Measurements from ENCODE around the gene CDS1. TPM values are rescaled to one million over a fixed set of nuclear protein-coding genes. Genes with fewer than 3 reads are reported as not detected.

CDS1 gene
- total RNA-seq, 1 donor from 2014 or later = 0.16 TPM

DNA sequence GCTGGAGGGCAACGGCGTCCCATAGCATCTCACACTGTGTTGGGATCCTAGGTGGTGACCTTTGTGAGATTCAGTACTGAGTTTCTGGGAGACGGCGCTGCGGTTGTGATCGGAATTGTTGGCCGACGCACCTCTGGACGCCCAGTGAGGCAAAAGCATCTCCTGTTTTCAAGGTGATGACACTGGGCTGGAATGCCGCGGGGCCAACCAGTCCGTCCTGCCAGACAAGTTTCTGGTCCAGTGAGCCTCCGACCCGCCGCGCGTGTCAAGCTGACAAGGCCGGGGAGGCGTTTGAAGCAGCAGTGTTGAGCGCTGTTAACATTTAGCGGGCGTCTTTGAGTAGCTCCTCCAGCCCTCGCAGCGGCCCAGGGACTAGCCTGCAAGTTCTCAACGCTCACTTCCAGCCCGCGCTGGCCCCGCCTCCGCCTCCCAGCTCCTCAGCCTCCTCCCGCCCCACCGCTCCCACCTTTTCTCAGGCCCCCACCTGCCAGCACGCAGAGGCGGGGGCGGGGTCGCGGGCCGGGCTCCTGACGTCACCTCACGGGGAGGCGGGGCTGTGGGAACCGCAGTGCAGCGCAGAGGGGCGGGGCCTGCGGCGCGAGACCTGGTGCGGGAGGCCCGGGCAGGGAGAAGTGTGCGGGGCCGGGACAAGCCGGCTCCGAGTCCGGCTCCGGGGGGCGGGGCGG lies 482 bp upstream of the CDS1 start:
- ATAC-seq (ENCODE audit: low read depth) (peak; percentile 86), DNase-seq (peak; percentile 82)
- CTCF ChIA-PET = no interaction called here
- intact Hi-C loops (cut with micrococcal nuclease) = loop anchor here (5.0 kb wide), 1 partner anchor 80 kb away; no protein-coding TSS in a partner anchor
- Mint-ChIP-seq H3K36me3 (ENCODE audit: low read depth) (no peaks in the 10 kb centered on the region), H3K27me3 (peaks cover 55% of the 10 kb centered on the region), H3K4me1 (peaks cover 13% of the 10 kb centered on the region), H3K4me3 (peak overlapping the region; percentile 78), H3K9me3 (peaks cover 4% of the 10 kb centered on the region), H3K27ac (no peak overlapping the region)
- POLR2A ChIA-PET = no interaction called here
- TF ChIP-seq CTCF (IDR thresholded peaks at IDR 0.05) = no peak

DNA sequence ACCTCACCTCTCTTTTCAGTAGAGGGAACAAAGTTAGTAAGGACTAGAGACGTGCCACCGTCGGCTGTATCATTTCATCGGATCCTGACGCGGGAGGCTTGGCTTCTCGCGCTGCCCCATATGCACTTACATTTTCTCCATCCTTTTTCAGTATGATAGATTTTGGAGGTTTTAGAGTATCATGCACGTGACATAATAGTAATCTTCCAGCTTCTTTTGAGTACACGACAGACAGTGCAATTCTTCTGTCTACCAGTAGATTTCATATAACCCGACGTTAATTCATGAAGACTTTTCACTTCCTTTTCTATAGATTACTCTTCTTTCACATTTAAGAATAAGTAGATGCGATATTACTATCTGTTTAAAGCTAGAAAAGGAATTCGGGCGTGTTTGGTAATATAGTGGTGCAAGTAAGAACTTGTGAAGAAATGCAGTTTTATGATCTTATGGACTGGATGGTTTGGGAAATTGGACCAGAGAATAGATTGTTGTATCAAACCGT lies 1.0 kb downstream of the CDS1 start:
- Mint-ChIP-seq H3K36me3 (ENCODE audit: low read depth) (no peaks in the 10 kb centered on the region), H3K27me3 (peaks cover 55% of the 10 kb centered on the region), H3K9me3 (peaks cover 11% of the 10 kb centered on the region), H3K4me3 (peak overlapping the region; percentile 76), H3K27ac (no peak overlapping the region), H3K4me1 (peaks cover 13% of the 10 kb centered on the region)
- intact Hi-C loops (cut with micrococcal nuclease) = loop anchor here (5.0 kb wide), 1 partner anchor 82 kb away; no protein-coding TSS in a partner anchor
- ATAC-seq (ENCODE audit: low read depth) (no peak), DNase-seq (no peak)
- TF ChIP-seq CTCF (IDR thresholded peaks at IDR 0.05) = no peak
- POLR2A ChIA-PET = no interaction called here
- CTCF ChIA-PET = no interaction called here

- Mint-ChIP-seq H3K9me3 (peaks cover 14% of the 10 kb centered on the region), H3K4me1 (peaks cover 13% of the 10 kb centered on the region), H3K27ac (no peak overlapping the region), H3K27me3 (peaks cover 50% of the 10 kb centered on the region), H3K36me3 (ENCODE audit: low read depth) (no peaks in the 10 kb centered on the region), H3K4me3 (no peak overlapping the region)
- ATAC-seq (ENCODE audit: low read depth) (no peak), DNase-seq (no peak)
- ChIA-PET CTCF (interaction anchor here (0.9 kb wide), 1 partner anchor 26 kb away, joined by 3 read pairs; no protein-coding TSS in a partner anchor), POLR2A (no interaction called here)
- intact Hi-C loops (cut with micrococcal nuclease) = no loop called here
- no peak for TF ChIP-seq CTCF (IDR thresholded peaks at IDR 0.05)
Measured at GRCh38 chr4:84585251-84585650, 2.3 kb downstream of the CDS1 start.

DNA sequence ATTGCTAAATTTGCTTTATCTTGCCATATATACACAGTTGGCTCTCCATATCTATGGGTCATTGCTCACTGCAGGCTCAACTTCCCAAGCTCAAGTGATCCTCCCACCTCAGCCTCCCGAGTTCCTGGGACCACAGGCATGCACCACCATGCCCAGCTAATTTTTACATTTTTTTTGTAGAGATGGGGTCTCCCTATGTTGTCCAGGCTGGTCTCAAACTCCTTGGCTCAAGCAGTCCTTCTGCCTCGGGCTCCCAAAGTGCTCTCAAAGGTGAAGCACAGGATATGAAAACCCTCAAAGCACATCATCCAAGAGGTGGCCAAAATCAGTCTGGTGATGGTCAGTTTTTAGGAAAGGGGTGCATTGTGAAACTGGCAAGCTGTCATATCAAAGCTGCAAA lies 11.8 kb downstream of the CDS1 start:
- Mint-ChIP-seq H3K27me3 (peaks cover 16% of the 10 kb centered on the region), H3K9me3 (peaks cover 2% of the 10 kb centered on the region), H3K36me3 (ENCODE audit: low read depth) (no peaks in the 10 kb centered on the region), H3K27ac (no peak overlapping the region), H3K4me3 (no peak overlapping the region), H3K4me1 (no peaks in the 10 kb centered on the region)
- ChIA-PET CTCF (no interaction called here), POLR2A (no interaction called here)
- intact Hi-C loops (cut with micrococcal nuclease) = no loop called here
- TF ChIP-seq CTCF (IDR thresholded peaks at IDR 0.05) = no peak
- DNase-seq (no peak), ATAC-seq (ENCODE audit: low read depth) (no peak)

DNA sequence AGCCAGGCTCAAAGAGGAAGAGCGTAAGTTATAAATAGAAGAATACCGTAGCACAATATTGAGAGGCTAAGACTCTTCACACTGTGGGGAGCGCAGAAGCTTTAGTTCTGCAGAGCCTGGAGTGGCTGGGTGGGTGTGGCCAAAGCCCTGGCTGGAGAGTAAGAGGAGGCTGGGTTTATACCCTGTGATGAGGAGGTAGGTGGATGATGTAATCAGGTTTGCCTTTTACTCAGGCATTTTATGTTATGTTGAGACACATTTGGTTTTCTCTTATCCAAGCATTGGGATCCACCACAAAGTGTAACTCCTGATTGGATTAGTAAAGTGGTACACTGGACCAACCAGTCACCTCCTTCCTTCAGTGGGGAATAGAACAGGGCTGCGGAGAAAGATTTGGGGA lies 13.9 kb downstream of the CDS1 start:
- Mint-ChIP-seq H3K27ac (no peak overlapping the region), H3K27me3 (peaks cover 12% of the 10 kb centered on the region), H3K4me3 (no peak overlapping the region), H3K9me3 (peaks cover 2% of the 10 kb centered on the region), H3K36me3 (ENCODE audit: low read depth) (no peaks in the 10 kb centered on the region), H3K4me1 (no peaks in the 10 kb centered on the region)
- ChIA-PET CTCF (no interaction called here), POLR2A (no interaction called here)
- intact Hi-C loops (cut with micrococcal nuclease) = no loop called here
- ATAC-seq (ENCODE audit: low read depth) = no peak
- no peak for DNase-seq
- TF ChIP-seq CTCF (IDR thresholded peaks at IDR 0.05) = no peak

All from activated B cell treated with CpG ODN at 0.5 μM for 24 hours (primary cell).